ENCODE results near the gene ATF7IP2. TPM values are rescaled to one million over a fixed set of nuclear protein-coding genes. Genes with fewer than 3 reads are reported as not detected.
"Not testable (repeated sequence)": the region's sequence is repeated elsewhere in the genome, so short reads cannot be mapped to it uniquely, and the experiment has no call there.

Gene ATF7IP2
- total and polyA plus RNA-seq, 11 donors, result 32.4 to 54.7 (median 43.2) TPM

DNA sequence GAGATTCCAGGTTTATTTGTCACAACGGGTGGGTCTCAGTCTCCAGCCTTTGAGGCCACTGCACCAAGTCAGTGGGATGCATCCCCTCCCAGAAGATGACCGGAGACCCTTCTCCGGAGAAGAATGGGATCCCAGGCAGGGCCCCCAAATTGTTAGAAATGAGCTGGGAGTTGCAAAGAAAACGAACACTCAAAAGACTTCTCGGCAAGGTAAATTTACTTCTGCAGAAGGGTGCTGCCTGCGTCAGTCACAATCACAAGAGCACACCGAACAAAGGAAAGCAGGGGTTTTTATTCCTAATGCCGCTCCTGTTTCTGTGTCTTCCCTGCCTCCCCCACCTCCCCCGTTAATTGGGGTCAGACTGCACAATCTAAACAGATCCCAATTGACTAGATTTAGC, 61.4 kb downstream of the ATF7IP2 start:
- Histone ChIP-seq H3K4me1 (no peaks in the 10 kb centered on the region), H3K27ac (no peak overlapping the region), H3K9me3 (peaks cover 0 to 71% (median 29%) of the 10 kb centered on the region in 12 donors), H3K4me3 (no peak overlapping the region), H3K27me3 (no peaks in the 10 kb centered on the region), H3K36me3 (peaks cover 0 to 97% (median 34%) of the 10 kb centered on the region in 9 donors)
- DNase-seq, result no peak
- TF ChIP-seq, protein P1, sequence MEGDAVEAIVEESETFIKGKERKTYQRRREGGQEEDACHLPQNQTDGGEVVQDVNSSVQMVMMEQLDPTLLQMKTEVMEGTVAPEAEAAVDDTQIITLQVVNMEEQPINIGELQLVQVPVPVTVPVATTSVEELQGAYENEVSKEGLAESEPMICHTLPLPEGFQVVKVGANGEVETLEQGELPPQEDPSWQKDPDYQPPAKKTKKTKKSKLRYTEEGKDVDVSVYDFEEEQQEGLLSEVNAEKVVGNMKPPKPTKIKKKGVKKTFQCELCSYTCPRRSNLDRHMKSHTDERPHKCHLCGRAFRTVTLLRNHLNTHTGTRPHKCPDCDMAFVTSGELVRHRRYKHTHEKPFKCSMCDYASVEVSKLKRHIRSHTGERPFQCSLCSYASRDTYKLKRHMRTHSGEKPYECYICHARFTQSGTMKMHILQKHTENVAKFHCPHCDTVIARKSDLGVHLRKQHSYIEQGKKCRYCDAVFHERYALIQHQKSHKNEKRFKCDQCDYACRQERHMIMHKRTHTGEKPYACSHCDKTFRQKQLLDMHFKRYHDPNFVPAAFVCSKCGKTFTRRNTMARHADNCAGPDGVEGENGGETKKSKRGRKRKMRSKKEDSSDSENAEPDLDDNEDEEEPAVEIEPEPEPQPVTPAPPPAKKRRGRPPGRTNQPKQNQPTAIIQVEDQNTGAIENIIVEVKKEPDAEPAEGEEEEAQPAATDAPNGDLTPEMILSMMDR (IDR thresholded peaks at IDR 0.05), result no peak
- no peak for TF ChIP-seq POLR2A (IDR thresholded peaks at IDR 0.05)
- intact Hi-C loops (cut with DNase I), result loop anchor here in 1 of 10 donors (10.0 kb wide), 1 partner anchor 58 kb away; no protein-coding TSS in a partner anchor
- ATAC-seq, result no peak
- WGBS, 4 donors, result 98 to 99% (median 98%) methylated on average over 9 of the region's 9 CpGs

DNA sequence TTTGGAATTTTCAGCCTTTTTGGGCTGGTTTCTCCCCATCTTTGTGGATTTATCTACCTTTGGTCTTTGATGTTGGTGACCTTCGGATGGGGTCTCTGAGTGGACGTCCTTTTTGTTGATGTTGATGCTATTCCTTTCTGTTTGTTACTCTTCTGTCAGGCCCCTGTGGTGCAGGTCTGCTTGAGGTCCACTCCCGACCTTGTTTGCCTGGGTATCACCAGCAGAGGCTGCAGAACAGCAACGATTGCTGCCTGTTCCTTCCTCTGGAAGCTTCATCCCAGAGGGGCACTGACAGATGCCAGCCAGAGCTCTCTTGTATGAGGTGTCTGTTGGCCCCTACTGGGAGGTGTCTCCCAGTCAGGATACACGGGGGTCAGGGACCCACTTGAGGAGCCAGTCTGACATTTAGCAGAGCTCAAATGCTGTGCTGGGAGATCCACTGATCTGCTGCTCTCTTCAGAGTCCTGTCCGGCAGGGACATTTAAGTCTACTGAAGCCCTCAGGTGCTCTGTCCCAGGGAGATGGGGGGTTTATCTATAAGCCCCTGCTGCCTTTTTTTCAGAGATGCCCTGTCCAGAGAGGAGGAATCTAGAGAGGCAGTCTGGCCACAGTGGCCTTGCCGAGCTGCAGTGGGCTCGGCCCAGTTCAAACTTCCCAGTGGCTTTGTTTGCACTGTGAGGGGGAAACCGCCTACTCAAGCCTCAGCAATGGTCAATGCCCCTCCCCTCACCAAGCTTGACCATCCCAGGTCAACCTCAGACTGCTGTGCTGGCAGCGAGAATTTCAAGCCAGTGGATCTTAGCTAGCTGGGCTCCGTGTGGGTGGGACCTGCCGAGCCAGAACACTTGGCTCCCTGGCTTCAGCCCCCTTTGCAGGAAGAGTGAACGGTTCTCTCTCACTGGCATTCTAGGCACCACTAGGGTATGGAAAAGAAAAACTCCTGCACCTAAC, 66.6 kb downstream of the ATF7IP2 start:
- DNase-seq; H3K27ac ChIP-seq; H3K4me1 ChIP-seq; H3K27me3 ChIP-seq; ATAC-seq; H3K4me3 ChIP-seq; intact Hi-C loops (cut with DNase I): not testable (repeated sequence)
- WGBS, 4 donors, result 90 to 95% (median 92%) methylated on average over 6 to 13 of the region's 13 CpGs
- H3K9me3 ChIP-seq, result peaks cover 0 to 37% (median 11%) of the 10 kb centered on the region in 12 donors
- peaks cover 0 to 87% (median 24%) of the 10 kb centered on the region in 9 donors for H3K36me3 ChIP-seq

- H3K4me1 ChIP-seq, result no peaks in the 10 kb centered on the region
- no peak overlapping the region for H3K27ac ChIP-seq
- WGBS, 4 donors, result 92 to 98% (median 98%) methylated on average over 6 of the region's 6 CpGs
- peaks cover 0 to 87% (median 26%) of the 10 kb centered on the region in 9 donors for H3K36me3 ChIP-seq
- DNase-seq (no peak), ATAC-seq (no peak)
- peaks cover 0 to 30% (median 5%) of the 10 kb centered on the region in 12 donors for H3K9me3 ChIP-seq
- TF ChIP-seq, protein P1 (IDR thresholded peaks at IDR 0.05), result no peak
- no peak for TF ChIP-seq POLR2A (IDR thresholded peaks at IDR 0.05)
- intact Hi-C loops (cut with DNase I), result no loop called here
- H3K4me3 ChIP-seq, result no peak overlapping the region
- H3K27me3 ChIP-seq, result no peaks in the 10 kb centered on the region
These were observed 67.3 kb downstream of the ATF7IP2 start for GRCh38 chr16:10453159-10453510.

- TF ChIP-seq POLR2A (IDR thresholded peaks at IDR 0.05), result no peak
- TF ChIP-seq, protein P1 (IDR thresholded peaks at IDR 0.05), result no peak
- Histone ChIP-seq H3K27me3 (no peaks in the 10 kb centered on the region), H3K4me1 (peaks cover 0 to 3% (median 0%) of the 10 kb centered on the region in 12 donors), H3K27ac (no peak overlapping the region), H3K4me3 (no peak overlapping the region), H3K36me3 (peaks cover 0 to 37% (median 11%) of the 10 kb centered on the region in 9 donors), H3K9me3 (no peaks in the 10 kb centered on the region)
- DNase-seq, result no peak
- no peak for ATAC-seq
- intact Hi-C loops (cut with DNase I), result no loop called here
- WGBS, 4 donors, result 97 to 100% (median 99%) methylated on average over 2 of the region's 2 CpGs
These were observed 80.0 kb downstream of the ATF7IP2 start for GRCh38 chr16:10465821-10466220.
